Ammon's horn (tissue), 1 donor: Measurements from ENCODE around the gene AGGF1.
A peak's percentile ranks its signal among the peaks of the same experiment; 100 is the strongest.
"Not testable (repeated sequence)": the region's sequence is repeated elsewhere in the genome, so short reads cannot be mapped to it uniquely, and the experiment has no call there.

Source experiments
- DNase-seq: peaks from one replicate; pipeline ENCODE4 v3.0.0-alpha.2; 2016; ENCODE audit warnings: low spot score

Gene AGGF1

GRCh38 chr5:77030097-77031071, at the start of gene AGGF1:
AGGF1 (plus strand) TSS chr5:77030404; CDS start chr5:77030767, 363 bp downstream.
- DNase-seq: peak; percentile 96

GRCh38 chr5:76980518-76981144, 49.6 kb upstream of the AGGF1 start:
- no peak for DNase-seq

- DNase-seq: no peak
These were observed 47.8 kb upstream of the AGGF1 start for GRCh38 chr5:76982450-76982849.

GRCh38 chr5:76983468-76983867, 46.7 kb upstream of the AGGF1 start:
- DNase-seq: peak; percentile 60

DNA sequence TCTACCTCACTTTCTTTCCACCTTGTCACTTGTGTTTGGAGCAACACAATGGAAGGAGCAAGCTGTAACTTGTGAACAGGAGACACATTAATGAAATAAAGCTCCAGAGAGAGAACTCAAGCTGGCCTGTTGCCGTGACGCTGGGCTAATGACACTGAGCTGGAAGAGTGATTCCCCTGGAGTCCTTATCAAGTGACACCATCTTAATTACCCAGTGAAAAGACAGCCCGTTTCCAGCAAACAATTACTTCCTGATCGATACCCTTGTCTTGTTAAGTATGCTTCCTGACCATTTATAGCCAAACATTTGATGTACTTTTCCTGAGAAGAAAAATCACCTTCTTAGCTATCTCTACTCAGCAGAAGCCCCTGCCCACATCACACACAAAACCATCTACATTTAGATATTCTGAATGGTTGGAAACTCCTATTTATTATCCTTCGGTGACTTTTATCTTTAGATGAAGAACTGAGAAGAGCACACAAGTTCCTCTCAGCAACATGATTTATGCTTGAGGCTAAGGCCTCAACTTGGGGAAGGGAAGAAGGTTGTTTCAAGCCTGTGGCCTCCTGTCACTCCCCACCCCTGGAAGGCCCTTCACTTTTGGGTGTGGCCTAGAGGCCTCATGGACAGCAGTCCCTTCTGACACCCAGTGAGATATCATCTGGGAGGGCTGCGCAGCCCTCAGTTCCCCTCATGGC, 43.2 kb upstream of the AGGF1 start:
- DNase-seq: no peak

GRCh38 chr5:76990899-76991459, 39.2 kb upstream of the AGGF1 start:
- no peak for DNase-seq

GRCh38 chr5:76993436-76993835, 36.8 kb upstream of the AGGF1 start:
- DNase-seq: not testable (repeated sequence)

DNA sequence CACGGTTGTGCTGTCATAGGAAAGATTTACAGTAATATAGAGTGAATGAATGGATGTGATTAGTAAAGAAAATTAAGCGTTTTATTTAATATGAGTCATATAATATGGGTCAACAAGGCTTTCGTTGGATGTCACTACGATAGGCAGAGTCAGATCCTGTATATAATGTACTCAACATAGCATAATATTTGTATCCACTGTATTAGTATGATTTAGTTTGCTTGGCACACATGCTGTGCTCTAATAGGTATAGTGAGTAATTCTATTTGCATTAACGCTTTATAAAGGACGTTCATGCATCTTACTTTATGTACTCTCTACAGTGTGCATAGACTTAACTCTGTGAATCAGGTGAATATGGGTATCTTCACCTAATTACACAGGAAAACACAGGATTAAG, 35.9 kb upstream of the AGGF1 start:
- no peak for DNase-seq

GRCh38 chr5:76998251-76998650, 32.0 kb upstream of the AGGF1 start:
- DNase-seq: not testable (repeated sequence)

- no peak for DNase-seq
These were observed 30.8 kb upstream of the AGGF1 start for GRCh38 chr5:76999451-76999850.

GRCh38 chr5:77003246-77003645, 27.0 kb upstream of the AGGF1 start:
- no peak for DNase-seq

- no peak for DNase-seq
These were observed 24.1 kb upstream of the AGGF1 start for GRCh38 chr5:77006124-77006523.

DNA sequence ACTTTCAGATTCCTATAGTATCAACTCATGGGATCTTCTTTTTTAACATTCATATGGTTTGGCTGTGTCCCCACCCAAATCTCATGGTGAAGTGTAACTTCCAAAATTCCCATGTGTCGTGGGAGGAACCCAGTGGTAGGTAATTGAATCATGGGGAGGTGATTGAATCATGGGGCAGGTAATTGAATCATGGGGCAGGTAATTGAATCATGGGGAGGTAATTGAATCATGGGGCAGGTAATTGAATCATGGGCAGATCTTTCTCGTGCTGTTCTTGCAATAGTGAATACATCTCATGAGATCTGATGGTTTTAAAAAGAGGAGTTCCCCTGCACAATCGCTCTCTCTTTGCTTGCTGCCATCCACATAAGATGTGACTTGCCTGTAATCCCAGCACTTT, 21.8 kb upstream of the AGGF1 start:
- no peak for DNase-seq

- no peak for DNase-seq
These were observed 20.0 kb upstream of the AGGF1 start for GRCh38 chr5:77010243-77010642.

- no peak for DNase-seq
These were observed 18.7 kb upstream of the AGGF1 start for GRCh38 chr5:77011498-77011897.

GRCh38 chr5:77012601-77013000, 17.6 kb upstream of the AGGF1 start:
- DNase-seq: no peak

- peak; percentile 79 for DNase-seq
These were observed 14.2 kb upstream of the AGGF1 start for GRCh38 chr5:77015938-77016569.

DNA sequence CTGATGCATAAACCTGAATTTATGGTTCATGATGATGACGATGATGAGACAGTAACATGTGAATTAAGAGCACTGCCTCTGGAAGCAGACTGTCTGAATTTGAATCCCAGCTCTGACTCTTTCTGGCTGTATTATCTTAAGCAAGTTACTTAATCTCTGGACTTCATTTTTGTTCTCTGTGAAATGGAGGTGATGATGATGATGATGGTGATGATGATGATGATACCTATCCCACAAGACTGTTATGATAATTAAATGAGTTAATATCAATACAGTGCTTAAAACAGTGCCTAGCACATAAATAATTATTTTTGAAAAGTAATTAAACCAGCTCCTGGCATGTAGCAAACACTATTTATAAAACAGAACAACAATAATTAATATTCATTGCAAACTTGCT, 13.2 kb upstream of the AGGF1 start:
- DNase-seq: no peak

DNA sequence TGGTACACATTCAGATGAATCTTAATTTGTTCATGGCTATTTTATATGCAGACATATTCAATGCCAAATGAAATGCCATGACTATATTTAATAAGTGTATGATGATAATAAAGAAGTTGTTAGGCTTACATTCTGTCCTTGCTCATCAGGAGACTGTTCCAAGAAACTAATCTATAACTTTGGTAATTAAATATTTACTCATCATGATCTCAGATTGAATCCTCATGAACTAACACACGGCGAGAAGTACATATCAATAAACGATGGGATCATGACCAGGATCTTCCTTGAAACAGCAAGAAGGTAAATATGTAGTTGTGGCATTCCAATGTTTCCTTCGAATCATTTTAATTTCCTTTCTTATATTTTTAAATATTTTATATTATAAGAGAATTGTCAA, 12.5 kb upstream of the AGGF1 start:
- no peak for DNase-seq

- DNase-seq: no peak
These were observed 7.4 kb upstream of the AGGF1 start for GRCh38 chr5:77022511-77023417.

DNA sequence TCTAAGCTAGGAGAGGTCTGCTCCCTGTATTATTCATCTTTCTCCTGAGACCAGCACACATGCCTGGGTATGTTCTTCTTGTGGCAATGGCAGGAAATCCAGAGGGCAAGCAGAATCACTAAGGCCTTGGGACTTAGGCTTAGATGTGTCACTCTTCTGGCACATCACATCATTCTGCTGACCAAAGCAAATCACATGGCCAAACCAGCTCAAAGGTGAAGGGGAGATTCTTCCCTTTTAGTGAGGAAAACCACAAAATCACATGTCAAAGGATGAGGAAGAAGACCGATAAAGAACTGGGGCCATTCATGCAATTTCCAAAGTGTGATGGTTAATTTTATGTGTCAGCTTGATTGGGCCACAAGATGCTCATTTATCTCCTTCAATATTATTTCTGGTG, 5.7 kb upstream of the AGGF1 start:
- DNase-seq: no peak
